Measurements from ENCODE around the gene SCRN2. TPM values are rescaled to one million over a fixed set of nuclear protein-coding genes. Genes with fewer than 3 reads are reported as not detected.

The SCRN2 gene
- total RNA-seq, 1 experiment from 2014 or later: 50.8 TPM

DNA sequence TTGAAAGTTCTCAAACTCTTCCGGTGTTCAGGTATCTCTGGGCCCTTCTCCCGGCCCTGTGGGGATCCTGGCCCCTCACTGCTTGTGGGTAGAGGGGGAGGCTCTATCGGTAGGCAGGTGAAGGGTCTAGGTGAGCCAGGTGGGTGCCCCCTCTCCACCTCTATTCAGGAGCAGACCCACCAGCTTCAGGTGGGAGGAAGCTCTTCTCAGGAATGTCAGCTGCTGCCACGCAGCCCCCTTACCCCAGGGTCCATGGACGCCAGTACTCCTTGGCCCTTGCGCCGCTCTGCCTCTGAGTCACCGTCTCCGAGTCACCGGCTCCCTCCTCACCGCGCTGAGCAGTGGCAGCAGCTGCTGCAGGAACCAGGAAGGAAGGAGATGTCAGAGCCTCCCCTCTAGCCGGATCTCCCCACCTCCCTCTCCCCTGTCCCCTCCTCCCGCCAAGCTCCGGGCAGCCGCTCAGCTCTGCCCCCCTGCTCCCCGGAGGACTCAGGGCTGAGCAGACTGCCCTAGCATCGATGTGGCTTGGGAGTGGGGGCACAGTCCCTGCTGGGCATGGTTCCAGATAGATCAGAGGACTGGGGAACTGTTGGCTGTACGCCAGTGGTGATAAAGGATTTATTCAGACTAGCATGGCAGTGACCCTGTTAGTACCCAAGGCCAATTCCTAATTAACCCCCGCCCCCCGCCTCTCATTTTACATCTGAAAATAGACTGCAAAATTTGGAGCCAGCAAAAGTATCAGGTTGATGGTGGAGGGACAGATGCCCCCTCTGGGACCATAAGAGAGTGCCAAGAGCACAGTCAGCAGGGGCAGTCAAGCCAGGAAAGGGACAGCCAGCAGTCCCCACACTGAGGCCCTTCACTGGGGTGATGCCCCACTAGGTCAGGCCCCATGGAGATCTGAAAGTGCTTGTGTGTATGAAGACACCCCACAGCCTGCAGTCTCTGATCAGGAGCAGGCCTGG, 19.4 kb downstream of the SCRN2 start, which contains the start of gene OSBPL7:
Gene OSBPL7, minus strand, starts transcription at position 371 of the 968 bp plus-strand sequence. CDS start 1,516 bp downstream, outside the sequence.
- H3K4me1 Mint-ChIP-seq: peaks cover 20% of the 10 kb centered on the region
- peak; percentile 69 for DNase-seq (ENCODE audit: low spot score)
- H3K4me3 Mint-ChIP-seq: peak within 1 kb of the TSS; percentile 95
- TF ChIP-seq, protein P1, sequence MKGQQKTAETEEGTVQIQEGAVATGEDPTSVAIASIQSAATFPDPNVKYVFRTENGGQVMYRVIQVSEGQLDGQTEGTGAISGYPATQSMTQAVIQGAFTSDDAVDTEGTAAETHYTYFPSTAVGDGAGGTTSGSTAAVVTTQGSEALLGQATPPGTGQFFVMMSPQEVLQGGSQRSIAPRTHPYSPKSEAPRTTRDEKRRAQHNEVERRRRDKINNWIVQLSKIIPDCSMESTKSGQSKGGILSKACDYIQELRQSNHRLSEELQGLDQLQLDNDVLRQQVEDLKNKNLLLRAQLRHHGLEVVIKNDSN (CRISPR knock-in tag; IDR thresholded peaks at IDR 0.05): no peak
- TF ChIP-seq ELF4 (CRISPR knock-in tag; IDR thresholded peaks at IDR 0.05; ENCODE audit: low read depth): no peak
- TF ChIP-seq GABPB1 (CRISPR knock-in tag; IDR thresholded peaks at IDR 0.05): peak; percentile 47; the same call in 1 of the 2 replicates
- 0 out of 2 replicates have a peak, but pooled peaks have one; percentile 18 for TF ChIP-seq ZBTB21 (CRISPR knock-in tag; IDR thresholded peaks at IDR 0.05; ENCODE audit: borderline replicate concordance)
- TF ChIP-seq, protein P2, sequence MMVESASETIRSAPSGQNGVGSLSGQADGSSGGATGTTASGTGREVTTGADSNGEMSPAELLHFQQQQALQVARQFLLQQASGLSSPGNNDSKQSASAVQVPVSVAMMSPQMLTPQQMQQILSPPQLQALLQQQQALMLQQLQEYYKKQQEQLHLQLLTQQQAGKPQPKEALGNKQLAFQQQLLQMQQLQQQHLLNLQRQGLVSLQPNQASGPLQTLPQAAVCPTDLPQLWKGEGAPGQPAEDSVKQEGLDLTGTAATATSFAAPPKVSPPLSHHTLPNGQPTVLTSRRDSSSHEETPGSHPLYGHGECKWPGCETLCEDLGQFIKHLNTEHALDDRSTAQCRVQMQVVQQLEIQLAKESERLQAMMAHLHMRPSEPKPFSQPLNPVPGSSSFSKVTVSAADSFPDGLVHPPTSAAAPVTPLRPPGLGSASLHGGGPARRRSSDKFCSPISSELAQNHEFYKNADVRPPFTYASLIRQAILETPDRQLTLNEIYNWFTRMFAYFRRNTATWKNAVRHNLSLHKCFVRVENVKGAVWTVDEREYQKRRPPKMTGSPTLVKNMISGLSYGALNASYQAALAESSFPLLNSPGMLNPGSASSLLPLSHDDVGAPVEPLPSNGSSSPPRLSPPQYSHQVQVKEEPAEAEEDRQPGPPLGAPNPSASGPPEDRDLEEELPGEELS (CRISPR knock-in tag; IDR thresholded peaks at IDR 0.05): no peak
- TF ChIP-seq ZNF396 (CRISPR knock-in tag; IDR thresholded peaks at IDR 0.05; ENCODE audit: borderline replicate concordance): no peak
- peak; percentile 38; the same call in 1 of the 2 replicates for TF ChIP-seq FOXK1 (CRISPR knock-in tag; IDR thresholded peaks at IDR 0.05)
- TF ChIP-seq, protein P3, sequence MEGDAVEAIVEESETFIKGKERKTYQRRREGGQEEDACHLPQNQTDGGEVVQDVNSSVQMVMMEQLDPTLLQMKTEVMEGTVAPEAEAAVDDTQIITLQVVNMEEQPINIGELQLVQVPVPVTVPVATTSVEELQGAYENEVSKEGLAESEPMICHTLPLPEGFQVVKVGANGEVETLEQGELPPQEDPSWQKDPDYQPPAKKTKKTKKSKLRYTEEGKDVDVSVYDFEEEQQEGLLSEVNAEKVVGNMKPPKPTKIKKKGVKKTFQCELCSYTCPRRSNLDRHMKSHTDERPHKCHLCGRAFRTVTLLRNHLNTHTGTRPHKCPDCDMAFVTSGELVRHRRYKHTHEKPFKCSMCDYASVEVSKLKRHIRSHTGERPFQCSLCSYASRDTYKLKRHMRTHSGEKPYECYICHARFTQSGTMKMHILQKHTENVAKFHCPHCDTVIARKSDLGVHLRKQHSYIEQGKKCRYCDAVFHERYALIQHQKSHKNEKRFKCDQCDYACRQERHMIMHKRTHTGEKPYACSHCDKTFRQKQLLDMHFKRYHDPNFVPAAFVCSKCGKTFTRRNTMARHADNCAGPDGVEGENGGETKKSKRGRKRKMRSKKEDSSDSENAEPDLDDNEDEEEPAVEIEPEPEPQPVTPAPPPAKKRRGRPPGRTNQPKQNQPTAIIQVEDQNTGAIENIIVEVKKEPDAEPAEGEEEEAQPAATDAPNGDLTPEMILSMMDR (IDR thresholded peaks at IDR 0.05): no peak
- TF ChIP-seq, protein P4, sequence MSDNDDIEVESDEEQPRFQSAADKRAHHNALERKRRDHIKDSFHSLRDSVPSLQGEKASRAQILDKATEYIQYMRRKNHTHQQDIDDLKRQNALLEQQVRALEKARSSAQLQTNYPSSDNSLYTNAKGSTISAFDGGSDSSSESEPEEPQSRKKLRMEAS (CRISPR knock-in tag; IDR thresholded peaks at IDR 0.05): 0 out of 2 replicates have a peak, but pooled peaks have one; percentile 17
- TF ChIP-seq, protein P5, sequence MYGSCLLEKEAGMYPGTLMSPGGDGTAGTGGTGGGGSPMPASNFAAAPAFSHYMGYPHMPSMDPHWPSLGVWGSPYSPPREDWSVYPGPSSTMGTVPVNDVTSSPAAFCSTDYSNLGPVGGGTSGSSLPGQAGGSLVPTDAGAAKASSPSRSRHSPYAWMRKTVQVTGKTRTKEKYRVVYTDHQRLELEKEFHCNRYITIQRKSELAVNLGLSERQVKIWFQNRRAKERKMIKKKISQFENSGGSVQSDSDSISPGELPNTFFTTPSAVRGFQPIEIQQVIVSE (CRISPR knock-in tag; IDR thresholded peaks at IDR 0.05; ENCODE audit: borderline replicate concordance): no peak
- TF ChIP-seq, protein P6, sequence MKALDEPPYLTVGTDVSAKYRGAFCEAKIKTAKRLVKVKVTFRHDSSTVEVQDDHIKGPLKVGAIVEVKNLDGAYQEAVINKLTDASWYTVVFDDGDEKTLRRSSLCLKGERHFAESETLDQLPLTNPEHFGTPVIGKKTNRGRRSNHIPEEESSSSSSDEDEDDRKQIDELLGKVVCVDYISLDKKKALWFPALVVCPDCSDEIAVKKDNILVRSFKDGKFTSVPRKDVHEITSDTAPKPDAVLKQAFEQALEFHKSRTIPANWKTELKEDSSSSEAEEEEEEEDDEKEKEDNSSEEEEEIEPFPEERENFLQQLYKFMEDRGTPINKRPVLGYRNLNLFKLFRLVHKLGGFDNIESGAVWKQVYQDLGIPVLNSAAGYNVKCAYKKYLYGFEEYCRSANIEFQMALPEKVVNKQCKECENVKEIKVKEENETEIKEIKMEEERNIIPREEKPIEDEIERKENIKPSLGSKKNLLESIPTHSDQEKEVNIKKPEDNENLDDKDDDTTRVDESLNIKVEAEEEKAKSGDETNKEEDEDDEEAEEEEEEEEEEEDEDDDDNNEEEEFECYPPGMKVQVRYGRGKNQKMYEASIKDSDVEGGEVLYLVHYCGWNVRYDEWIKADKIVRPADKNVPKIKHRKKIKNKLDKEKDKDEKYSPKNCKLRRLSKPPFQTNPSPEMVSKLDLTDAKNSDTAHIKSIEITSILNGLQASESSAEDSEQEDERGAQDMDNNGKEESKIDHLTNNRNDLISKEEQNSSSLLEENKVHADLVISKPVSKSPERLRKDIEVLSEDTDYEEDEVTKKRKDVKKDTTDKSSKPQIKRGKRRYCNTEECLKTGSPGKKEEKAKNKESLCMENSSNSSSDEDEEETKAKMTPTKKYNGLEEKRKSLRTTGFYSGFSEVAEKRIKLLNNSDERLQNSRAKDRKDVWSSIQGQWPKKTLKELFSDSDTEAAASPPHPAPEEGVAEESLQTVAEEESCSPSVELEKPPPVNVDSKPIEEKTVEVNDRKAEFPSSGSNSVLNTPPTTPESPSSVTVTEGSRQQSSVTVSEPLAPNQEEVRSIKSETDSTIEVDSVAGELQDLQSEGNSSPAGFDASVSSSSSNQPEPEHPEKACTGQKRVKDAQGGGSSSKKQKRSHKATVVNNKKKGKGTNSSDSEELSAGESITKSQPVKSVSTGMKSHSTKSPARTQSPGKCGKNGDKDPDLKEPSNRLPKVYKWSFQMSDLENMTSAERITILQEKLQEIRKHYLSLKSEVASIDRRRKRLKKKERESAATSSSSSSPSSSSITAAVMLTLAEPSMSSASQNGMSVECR (CRISPR knock-in tag; IDR thresholded peaks at IDR 0.05; ENCODE audit: borderline replicate concordance): 0 out of 2 replicates have a peak, but pooled peaks have one; percentile 71
- TF ChIP-seq, protein P7, sequence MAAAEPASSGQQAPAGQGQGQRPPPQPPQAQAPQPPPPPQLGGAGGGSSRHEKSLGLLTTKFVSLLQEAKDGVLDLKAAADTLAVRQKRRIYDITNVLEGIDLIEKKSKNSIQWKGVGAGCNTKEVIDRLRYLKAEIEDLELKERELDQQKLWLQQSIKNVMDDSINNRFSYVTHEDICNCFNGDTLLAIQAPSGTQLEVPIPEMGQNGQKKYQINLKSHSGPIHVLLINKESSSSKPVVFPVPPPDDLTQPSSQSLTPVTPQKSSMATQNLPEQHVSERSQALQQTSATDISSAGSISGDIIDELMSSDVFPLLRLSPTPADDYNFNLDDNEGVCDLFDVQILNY (CRISPR knock-in tag; IDR thresholded peaks at IDR 0.05): 0 out of 2 replicates have a peak, but pooled peaks have one; percentile 61
- no peaks in the 10 kb centered on the region for H3K9me3 Mint-ChIP-seq
- ATAC-seq: peak; percentile 97
- no peaks in the 10 kb centered on the region for H3K27me3 Mint-ChIP-seq (ENCODE audit: low read depth)
- POLR2A ChIA-PET: interaction anchor here (1.1 kb wide), 1 partner anchor 233 kb away, joined by 3 read pairs; no protein-coding TSS in a partner anchor
- CTCF ChIA-PET: interaction anchor here (0.5 to 2.6 kb wide), 14 partner anchors 9 to 190 kb away, joined by 3 to 36 read pairs (median 5); partner anchors contain the start of genes CDK5RAP3, LRRC46, MRPL10 and SCRN2
- H3K36me3 Mint-ChIP-seq: peaks cover 24% of the 10 kb centered on the region
- H3K27ac Mint-ChIP-seq: no peak within 1 kb of the TSS; the same call in 1 of the 2 replicates
